A673 (cell line): Measurements from ENCODE around the gene LARGE1. TPM values are rescaled to one million over a fixed set of nuclear protein-coding genes. Genes with fewer than 3 reads are reported as not detected.

Experiments used
- BruUV-seq: library from RNA; stranded (reverse); fragments of 400-500 nt; replicated peaks from 2 replicates; lab custom pipeline; 2021; lab: Mats Ljungman, UMichigan
- CTCF ChIA-PET: fragments of 300-600 bp; sonication (Branson Sonifier 250); formaldehyde crosslinking; loops from one replicate; lab custom pipeline; 2022; ENCODE audit warnings: antibody characterized with exemption; lab: Charles Lee
- POLR2A ChIA-PET: fragments of 300-600 bp; sonication (Branson Sonifier 250); formaldehyde crosslinking; loops from one replicate; lab custom pipeline; 2022; ENCODE audit warnings: antibody characterized with exemption; ENCODE audit not compliant: low non-redundant PET; lab: Charles Lee
- DNase-seq: peaks from one replicate; pipeline ENCODE4 v3.0.0-alpha.2; 2015; ENCODE audit warnings: low spot score
- H3K27ac ChIP-seq: fragments of 200-600 bp; sonication (generic); 2 replicates; pipeline ENCODE4 v1.5.1; 2016; ENCODE audit warnings: mixed run types, low read depth, mild to moderate bottlenecking, mixed read lengths, antibody characterized with exemption, low read length; ENCODE audit not compliant: poor library complexity, severe bottlenecking
- H3K27me3 ChIP-seq: fragments of 200-600 bp; sonication (generic); replicated peaks from 2 replicates; pipeline ENCODE4 v1.6.1; 2017; ENCODE audit warnings: mixed run types, low read depth, mild to moderate bottlenecking, mixed read lengths, antibody characterized with exemption, low read length; ENCODE audit not compliant: insufficient read depth, poor library complexity
- H3K36me3 ChIP-seq: fragments of 200-600 bp; sonication (generic); 2 replicates; pipeline ENCODE4 v1.6.1; 2016; ENCODE audit warnings: mixed run types, mild to moderate bottlenecking, mixed read lengths, antibody characterized with exemption, low read length; ENCODE audit not compliant: insufficient read depth, poor library complexity, severe bottlenecking
- H3K4me1 ChIP-seq: fragments of 200-600 bp; sonication (generic); 2 replicates; pipeline ENCODE4 v1.6.1; 2017; ENCODE audit warnings: mixed run types, mild to moderate bottlenecking, mixed read lengths, antibody characterized with exemption, low read length; ENCODE audit not compliant: insufficient read depth, poor library complexity, severe bottlenecking
- H3K4me3 ChIP-seq: fragments of 200-600 bp; sonication (generic); 2 replicates; pipeline ENCODE4 v1.5.1; 2016; ENCODE audit warnings: low read depth, mixed run types, mild to moderate bottlenecking, mixed read lengths, low read length; ENCODE audit not compliant: poor library complexity, severe bottlenecking
- H3K9me3 ChIP-seq: fragments of 200-600 bp; sonication (generic); 2 replicates; pipeline ENCODE4 v1.6.1; 2016; ENCODE audit warnings: mixed run types, low read depth, mild to moderate bottlenecking, mixed read lengths, antibody characterized with exemption, low read length; ENCODE audit not compliant: poor library complexity, severe bottlenecking
- EZH2 ChIP-seq: fragments of 200-600 bp; sonication (generic); IDR thresholded peaks from 2 replicates; pipeline ENCODE4 v1.6.1; 2017; ENCODE audit warnings: borderline replicate concordance, low read depth, mild to moderate bottlenecking, mixed read lengths, antibody characterized with exemption, low read length; ENCODE audit not compliant: poor library complexity, severe bottlenecking
- intact Hi-C: fragments of 100-400 bp; cut with micrococcal nuclease; formaldehyde crosslinking; loops from one replicate; pipeline ENCODE4 v1.10.0; 2022; ENCODE audit not compliant: unreplicated experiment
- total RNA-seq: library from RNA; stranded (reverse); gene quantifications from 2 replicates; pipeline ENCODE4 v1.2.3, GENCODE V29; 2021
- TF ChIP-seq, protein P1 (sequence below): fragments of 300-800, 200-600 bp; sonication (generic); conservative IDR thresholded peaks from 2 replicates; pipeline ENCODE4 v1.5.1; 2017; ENCODE audit warnings: low read depth, mild to moderate bottlenecking, antibody characterized with exemption, low read length, moderate library complexity, mixed read lengths

LARGE1 gene
- total RNA-seq, 1 experiment from 2014 or later: not detected

DNA sequence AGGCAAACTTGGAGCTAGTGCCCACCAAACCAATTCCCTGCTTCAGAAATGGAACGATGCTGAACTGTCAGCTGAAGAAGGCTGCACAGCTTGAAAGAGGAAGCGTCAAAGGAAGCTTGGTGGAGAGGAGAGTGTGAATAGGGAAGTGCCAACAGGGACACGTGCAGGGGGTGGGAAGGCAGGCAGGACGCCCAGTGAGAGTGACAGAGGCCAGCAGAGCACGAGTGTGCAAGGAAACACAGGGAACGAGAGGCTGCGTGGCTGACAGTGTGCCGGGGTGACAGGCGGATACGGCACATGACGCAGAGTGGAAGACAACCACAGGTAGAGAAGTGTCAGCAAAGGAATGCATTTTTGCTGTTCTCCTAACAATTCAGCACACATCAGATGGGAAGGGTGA lies 196.4 kb downstream of the LARGE1 start:
- no peaks in the 10 kb centered on the region for H3K4me1 ChIP-seq
- ChIA-PET CTCF (no interaction called here), POLR2A (no interaction called here)
- intact Hi-C loops: no loop called here
- no peaks in the 10 kb centered on the region for H3K36me3 ChIP-seq
- H3K27ac ChIP-seq: no peak overlapping the region
- no peaks in the 10 kb centered on the region for H3K27me3 ChIP-seq
- TF ChIP-seq EZH2: no peak
- TF ChIP-seq, protein P1, sequence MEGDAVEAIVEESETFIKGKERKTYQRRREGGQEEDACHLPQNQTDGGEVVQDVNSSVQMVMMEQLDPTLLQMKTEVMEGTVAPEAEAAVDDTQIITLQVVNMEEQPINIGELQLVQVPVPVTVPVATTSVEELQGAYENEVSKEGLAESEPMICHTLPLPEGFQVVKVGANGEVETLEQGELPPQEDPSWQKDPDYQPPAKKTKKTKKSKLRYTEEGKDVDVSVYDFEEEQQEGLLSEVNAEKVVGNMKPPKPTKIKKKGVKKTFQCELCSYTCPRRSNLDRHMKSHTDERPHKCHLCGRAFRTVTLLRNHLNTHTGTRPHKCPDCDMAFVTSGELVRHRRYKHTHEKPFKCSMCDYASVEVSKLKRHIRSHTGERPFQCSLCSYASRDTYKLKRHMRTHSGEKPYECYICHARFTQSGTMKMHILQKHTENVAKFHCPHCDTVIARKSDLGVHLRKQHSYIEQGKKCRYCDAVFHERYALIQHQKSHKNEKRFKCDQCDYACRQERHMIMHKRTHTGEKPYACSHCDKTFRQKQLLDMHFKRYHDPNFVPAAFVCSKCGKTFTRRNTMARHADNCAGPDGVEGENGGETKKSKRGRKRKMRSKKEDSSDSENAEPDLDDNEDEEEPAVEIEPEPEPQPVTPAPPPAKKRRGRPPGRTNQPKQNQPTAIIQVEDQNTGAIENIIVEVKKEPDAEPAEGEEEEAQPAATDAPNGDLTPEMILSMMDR: no peak
- no TSS peak for BruUV-seq
- H3K9me3 ChIP-seq: peaks cover 22% of the 10 kb centered on the region
- DNase-seq: no peak
- no peak overlapping the region for H3K4me3 ChIP-seq

DNA sequence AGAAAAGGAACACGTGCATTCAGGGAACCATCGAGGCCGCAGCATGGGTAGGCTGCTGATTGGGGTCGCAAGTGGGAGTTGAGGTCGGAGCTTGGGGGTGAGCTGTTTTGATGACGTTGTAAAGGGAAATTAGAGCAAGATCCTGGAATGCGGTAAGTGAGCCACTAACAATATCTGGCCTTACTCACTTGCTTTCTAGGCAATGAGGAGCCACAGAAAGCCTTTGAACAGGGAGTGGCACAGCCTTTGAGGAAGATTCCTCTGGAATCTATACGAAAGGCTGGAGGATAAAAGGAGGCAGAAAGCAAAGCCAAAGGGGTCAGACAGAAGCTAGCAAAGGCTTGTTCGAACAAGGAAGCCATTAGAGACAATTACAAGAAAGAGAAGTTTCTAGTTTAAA lies 197.5 kb downstream of the LARGE1 start:
- POLR2A ChIA-PET: no interaction called here

DNA sequence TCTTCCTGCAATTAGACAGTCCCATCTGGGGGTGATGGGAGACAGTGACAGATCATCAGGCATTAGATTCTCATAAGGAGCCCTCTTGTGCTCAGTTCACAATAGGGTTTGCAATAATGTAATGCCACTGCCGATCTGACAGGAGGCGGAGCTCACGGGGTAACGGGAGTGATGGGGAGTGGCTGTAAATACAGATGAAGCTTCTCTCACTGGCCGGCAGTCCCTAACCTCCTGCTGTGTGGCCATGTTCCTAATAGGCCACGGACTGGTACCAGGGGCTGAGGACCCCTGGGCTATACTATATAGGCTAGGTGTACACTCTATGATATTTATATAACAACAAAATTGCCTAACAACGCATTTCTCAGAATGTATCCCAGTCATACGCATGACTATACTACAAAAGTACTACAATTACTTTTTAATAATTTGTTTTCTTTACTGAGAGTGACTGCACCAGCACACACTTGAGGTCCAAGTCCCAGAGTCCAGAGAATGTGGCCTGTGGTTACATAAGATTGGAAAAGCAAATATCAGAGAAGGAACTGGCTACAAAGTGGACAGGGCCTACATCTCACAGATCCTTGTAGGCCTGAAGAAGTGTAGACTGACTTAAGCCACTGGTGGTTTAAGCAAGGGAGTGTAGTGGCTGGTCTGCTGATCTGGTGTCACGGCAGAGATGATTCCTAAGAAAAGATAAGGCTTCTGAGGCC lies 200.0 kb downstream of the LARGE1 start:
- H3K9me3 ChIP-seq: peaks cover 24% of the 10 kb centered on the region
- no peaks in the 10 kb centered on the region for H3K4me1 ChIP-seq
- TF ChIP-seq, protein P1: no peak
- TF ChIP-seq EZH2: no peak
- no peak overlapping the region for H3K27ac ChIP-seq
- no TSS peak for BruUV-seq
- DNase-seq: no peak
- CTCF ChIA-PET: no interaction called here
- H3K27me3 ChIP-seq: no peaks in the 10 kb centered on the region
- intact Hi-C loops: no loop called here
- no peaks in the 10 kb centered on the region for H3K36me3 ChIP-seq
- POLR2A ChIA-PET: no interaction called here
- no peak overlapping the region for H3K4me3 ChIP-seq

More for the DNA sequence above, 197.5 kb downstream of the LARGE1 start:
- Histone ChIP-seq H3K4me1 (no peaks in the 10 kb centered on the region), H3K36me3 (no peaks in the 10 kb centered on the region), H3K4me3 (no peak overlapping the region), H3K27me3 (no peaks in the 10 kb centered on the region), H3K27ac (no peak overlapping the region), H3K9me3 (peaks cover 29% of the 10 kb centered on the region)
- TF ChIP-seq, protein P1: no peak
- TF ChIP-seq EZH2: no peak
- DNase-seq: no peak
- CTCF ChIA-PET: no interaction called here
- intact Hi-C loops: no loop called here
- no TSS peak for BruUV-seq
